HepG2 (cell line): ENCODE results near the gene C1orf35.

Experiments
- BHLHE40 ChIP-seq: IDR thresholded peaks from 2 replicates; pipeline ENCODE4 v1.6.1; 2011; ENCODE audit warnings: low read length, improper control_type of control experiment
- CTCF ChIP-seq: sonication (generic); formaldehyde crosslinking; IDR thresholded peaks from 2 replicates; pipeline ENCODE4 v1.5.0; 2020; ENCODE audit warnings: mild to moderate bottlenecking, missing genetic modification reagents, moderate library complexity
- USF2 ChIP-seq, 2 experiments: sonication (generic) in 1 of 2; formaldehyde crosslinking in 1 of 2; IDR thresholded peaks; 2 replicates each; pipeline versions ENCODE4 v1.5.1 to v1.6.1; 2011 to 2020; ENCODE audit warnings: borderline replicate concordance in 1 of 2, low read depth in 1 of 2, low read length in 1 of 2, mild to moderate bottlenecking in 1 of 2, missing genetic modification reagents in 1 of 2, moderate library complexity in 1 of 2

GRCh38 chr1:228081144-228081543 is 22.0 kb downstream of the C1orf35 start:
- TF ChIP-seq CTCF (CRISPR knock-in tag) (no peak), BHLHE40 (no peak), USF2 (IDR thresholded peaks at IDR 0.05; ENCODE audit: low read depth, low read length) (no peak), USF2 (CRISPR knock-in tag; IDR thresholded peaks at IDR 0.05; ENCODE audit: borderline replicate concordance) (no peak)
